ENCODE data around the gene ONECUT2. TPM values are rescaled to one million over a fixed set of nuclear protein-coding genes. Genes with fewer than 3 reads are reported as not detected.

Gene ONECUT2
- total RNA-seq, 1 donor from 2014 or later, result 0.06 TPM

DNA sequence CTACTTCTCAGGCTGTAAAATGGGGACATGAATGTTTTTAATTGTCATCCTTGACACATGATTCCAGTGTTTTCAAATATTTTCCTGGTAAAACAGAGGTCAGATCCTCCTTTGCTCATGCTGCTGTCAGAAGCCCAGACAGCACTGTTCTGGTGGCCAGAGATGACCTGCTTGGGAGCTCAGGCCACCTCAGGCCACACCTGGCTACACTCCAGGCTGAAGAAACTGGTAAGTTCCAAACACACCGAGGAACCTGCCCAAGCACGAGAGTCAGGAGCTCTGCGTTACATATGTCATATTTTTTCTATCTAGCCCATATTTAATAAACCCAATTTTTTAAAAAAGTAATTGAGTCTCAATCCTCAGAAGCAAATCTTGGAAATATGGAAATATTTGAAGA, 103.4 kb downstream of the ONECUT2 start:
- DNase-seq (ENCODE audit: low read depth), result no peak
- no peak for TF ChIP-seq CTCF (conservative IDR thresholded peaks at IDR 0.05; ENCODE audit: low read depth, low read length)
- H3K4me3 ChIP-seq (ENCODE audit: low read depth, low read length), result no peak overlapping the region

DNA sequence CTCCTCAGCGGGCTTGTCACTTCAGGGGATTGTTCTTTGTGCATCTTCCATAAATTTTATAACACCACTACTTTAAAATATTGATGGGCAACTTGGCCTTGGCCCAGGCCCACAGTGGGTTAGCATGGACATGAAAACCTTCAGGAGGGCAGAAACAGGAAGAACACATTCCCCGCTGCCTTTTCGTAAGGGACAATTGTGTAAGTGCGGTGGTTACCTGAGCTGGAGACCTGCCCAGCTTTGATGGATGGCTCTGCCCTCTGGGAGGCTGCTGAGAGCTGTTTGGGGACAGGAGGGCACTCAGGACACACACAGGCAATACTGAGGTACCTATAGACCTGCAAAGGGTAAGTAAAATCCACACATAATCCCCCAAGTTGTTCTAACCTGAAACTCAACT, 104.5 kb downstream of the ONECUT2 start:
- H3K4me3 ChIP-seq (ENCODE audit: low read depth, low read length), result no peak overlapping the region
- no peak for DNase-seq (ENCODE audit: low read depth)
- no peak for TF ChIP-seq CTCF (conservative IDR thresholded peaks at IDR 0.05; ENCODE audit: low read depth, low read length)

Other genes with a start within 250 kb of the ONECUT2 start
- not detected in 2 replicates for gene ST8SIA3, start 82.8 kb upstream of the ONECUT2 start, total RNA-seq
- gene FECH, start 151.3 kb downstream of the ONECUT2 start, total RNA-seq, result 28.7 and 43.1 TPM in 2 replicates
- gene NARS1, start 186.5 kb downstream of the ONECUT2 start, total RNA-seq, result 157 and 199 TPM in 2 replicates

Measured in epithelial cell of proximal tubule (primary cell).